ENCODE measurements around the gene MED8.
"Not testable (repeated sequence)": the region's sequence is repeated elsewhere in the genome, so short reads cannot be mapped to it uniquely, and the experiment has no call there.

The MED8 gene

GRCh38 chr1:43382027-43382779, 7.4 kb downstream of the MED8 start:
- DNase-seq = no peak

GRCh38 chr1:43381612-43382011, 8.0 kb downstream of the MED8 start:
- no peak for DNase-seq

- DNase-seq = no peak
Measured at GRCh38 chr1:43379476-43379875, 10.1 kb downstream of the MED8 start.

GRCh38 chr1:43377831-43378230, 11.8 kb downstream of the MED8 start:
- DNase-seq = no peak

GRCh38 chr1:43376723-43377235, 12.8 kb downstream of the MED8 start:
- no peak for DNase-seq

GRCh38 chr1:43373066-43373940, 16.3 kb downstream of the MED8 start:
- no peak for DNase-seq

- no peak for DNase-seq
Measured at GRCh38 chr1:43372172-43372571, 17.4 kb downstream of the MED8 start.

GRCh38 chr1:43370564-43370963, 19.0 kb downstream of the MED8 start:
- no peak for DNase-seq

- not testable (repeated sequence) for DNase-seq
Measured at GRCh38 chr1:43369779-43370178, 19.8 kb downstream of the MED8 start.

GRCh38 chr1:43368646-43369020, 21.0 kb downstream of the MED8 start:
- peak; percentile 6 for DNase-seq

- DNase-seq = peak; percentile 93
Measured at GRCh38 chr1:43367904-43368645, 21.5 kb downstream of the MED8 start, which contains the start of gene ELOVL1. Gene ELOVL1, minus strand, starts transcription at chr1:43368011. Its CDS starts 2,402 bp downstream, at chr1:43365609.

- peak; percentile 36 for DNase-seq
Measured at GRCh38 chr1:43367026-43367903, 22.3 kb downstream of the MED8 start.

- no peak for DNase-seq
Measured at GRCh38 chr1:43366601-43367025, 23.0 kb downstream of the MED8 start.

- peak; percentile 7 for DNase-seq
Measured at GRCh38 chr1:43366179-43366578, 23.4 kb downstream of the MED8 start.

GRCh38 chr1:43365678-43366077, 23.9 kb downstream of the MED8 start:
- DNase-seq = no peak

- DNase-seq = no peak
Measured at GRCh38 chr1:43363935-43364525, 25.6 kb downstream of the MED8 start.

GRCh38 chr1:43363283-43363934, 26.2 kb downstream of the MED8 start:
- DNase-seq = no peak

- no peak for DNase-seq
Measured at GRCh38 chr1:43360616-43361015, 29.0 kb downstream of the MED8 start.

GRCh38 chr1:43359696-43360095, 29.9 kb downstream of the MED8 start:
- DNase-seq = no peak

GRCh38 chr1:43358746-43359693, 30.6 kb downstream of the MED8 start, which contains the start of gene CDC20:
Gene CDC20, plus strand, starts transcription at chr1:43358981. Its CDS starts 235 bp downstream, at chr1:43359216.
- peak; percentile 98 for DNase-seq

All from CD4-positive, alpha-beta T cell treated with Interleukin-6 for 4 hours (primary cell).